Activated gamma-delta T cell treated with Interleukin-2 at 50 U/mL for 16 hours (primary cell): Measurements from ENCODE around the gene IRX5.

ENCODE experiments used
- DNase-seq: peaks from one replicate; pipeline ENCODE4 v3.0.0-alpha.2; 2020

The IRX5 gene

DNA sequence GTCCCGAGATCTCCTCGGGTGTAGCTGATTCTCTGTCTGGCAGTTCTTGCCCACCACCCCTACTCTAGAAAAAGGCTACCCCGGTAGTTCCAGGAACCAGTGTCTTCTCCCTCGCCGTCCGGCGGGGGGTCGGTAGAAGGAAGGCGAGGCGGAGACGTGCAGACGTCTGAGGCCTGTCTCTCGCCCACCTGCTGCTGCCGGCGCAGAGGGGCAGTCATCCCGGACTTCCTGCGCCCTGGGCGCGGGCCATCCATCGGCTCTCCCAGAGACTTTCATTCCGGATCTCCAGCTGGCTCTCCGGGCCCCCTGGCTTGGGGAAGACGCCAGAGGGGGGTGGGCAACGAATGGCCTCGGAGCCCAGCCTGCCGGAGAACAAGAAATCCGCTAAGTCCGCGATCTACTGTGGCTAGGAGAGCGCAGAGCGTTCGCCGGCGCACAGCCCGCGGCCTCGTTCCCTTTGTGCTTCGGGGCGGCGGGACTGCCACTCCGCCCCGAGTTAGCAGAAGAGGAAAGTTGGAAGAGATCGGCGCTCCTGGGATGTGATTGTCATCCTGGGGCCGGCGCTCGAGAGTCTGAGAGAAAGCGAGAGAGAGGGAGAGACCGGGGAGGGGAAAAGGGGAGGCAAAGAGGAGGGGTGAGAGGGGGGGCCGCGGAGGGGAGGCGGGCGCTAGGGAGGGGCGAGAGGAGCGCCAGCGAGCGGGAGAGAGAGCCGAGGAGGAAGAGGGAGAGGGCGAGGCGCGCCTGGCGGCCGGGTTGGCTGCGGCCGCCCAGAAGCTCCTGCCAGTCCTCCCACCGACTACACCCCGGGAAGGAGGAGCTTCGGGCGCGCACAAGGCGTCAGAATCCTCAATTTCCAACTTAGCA is at the start of gene IRX5:
IRX5 (plus strand) TSS at position 861 of the 864 bp plus-strand sequence. CDS start 334 bp downstream, outside the sequence.
- no peak for DNase-seq

DNA sequence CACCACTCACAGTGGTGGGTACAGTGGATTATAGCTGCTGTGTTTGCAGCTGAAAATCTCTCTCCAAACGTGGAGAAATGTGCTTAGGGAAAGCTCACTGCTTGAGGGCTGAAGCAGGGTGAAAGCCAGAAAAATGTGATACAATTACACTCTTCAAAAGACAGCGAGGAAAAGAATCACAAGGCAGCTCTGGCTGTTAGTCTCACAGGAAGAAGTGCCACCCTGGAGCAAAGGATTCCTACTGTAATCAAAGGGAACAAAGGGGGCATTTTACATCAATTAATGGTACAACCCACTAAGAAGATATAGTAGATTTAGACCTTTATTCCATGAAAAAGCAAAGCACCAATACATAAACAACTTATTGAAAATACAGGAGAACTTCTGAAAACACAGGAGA is 48.1 kb upstream of the IRX5 start:
- DNase-seq: no peak

DNA sequence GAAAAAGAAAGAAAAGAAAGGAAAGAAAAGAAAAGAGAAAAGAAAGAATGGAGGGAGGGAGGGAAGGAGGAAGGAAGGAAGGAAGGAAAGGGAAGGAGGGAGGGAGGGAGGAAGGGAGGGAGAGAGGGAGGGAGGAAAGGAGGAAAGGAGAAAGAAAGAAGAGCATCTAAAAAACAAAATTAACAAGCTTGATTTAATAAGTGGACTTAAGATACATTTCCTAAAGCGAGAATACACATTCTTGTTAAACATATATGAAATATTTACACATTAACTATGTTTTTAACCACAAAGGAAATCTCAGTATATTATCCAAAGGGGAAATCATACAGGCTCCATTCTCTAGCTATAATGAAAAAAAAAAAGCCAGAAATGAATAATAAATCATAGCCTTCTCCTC is 47.3 kb upstream of the IRX5 start:
- no peak for DNase-seq

DNA sequence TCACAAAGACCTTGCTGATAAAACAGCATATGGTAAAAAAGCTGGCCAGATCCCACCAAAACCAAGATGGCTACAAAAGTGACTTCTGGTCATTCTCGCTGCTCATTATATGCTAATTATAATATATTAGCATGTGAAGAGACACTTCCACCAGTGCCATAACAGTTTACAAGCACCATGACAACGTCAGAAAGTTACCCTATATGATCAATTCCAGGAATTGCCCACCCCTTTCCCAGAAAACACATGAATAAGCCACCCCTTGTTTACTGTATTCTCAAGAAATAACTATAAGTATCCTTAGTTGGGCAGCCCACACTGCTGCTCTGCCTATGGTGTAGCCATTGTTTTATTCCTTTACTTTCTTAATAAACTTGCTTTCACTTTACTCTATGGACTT is 44.6 kb upstream of the IRX5 start:
- DNase-seq: no peak

DNA sequence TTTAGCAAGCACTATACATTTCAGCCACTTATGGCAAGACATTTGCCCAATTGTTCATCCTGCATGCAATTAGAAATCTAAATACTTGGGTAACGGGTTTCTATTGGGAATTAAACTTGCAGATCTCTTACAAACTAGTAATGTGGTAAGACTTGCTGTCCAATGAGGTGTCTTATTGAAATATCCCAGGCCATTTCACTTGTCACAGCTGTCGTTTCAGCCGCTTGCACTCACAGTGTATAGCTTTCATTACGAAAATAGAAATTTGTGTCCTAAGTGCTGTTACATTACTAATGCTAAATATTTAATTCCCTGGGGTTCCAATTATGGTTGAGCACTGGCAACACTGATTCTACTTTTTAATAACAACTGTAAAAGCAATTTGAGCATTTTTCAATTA is 40.3 kb upstream of the IRX5 start:
- DNase-seq: no peak

DNA sequence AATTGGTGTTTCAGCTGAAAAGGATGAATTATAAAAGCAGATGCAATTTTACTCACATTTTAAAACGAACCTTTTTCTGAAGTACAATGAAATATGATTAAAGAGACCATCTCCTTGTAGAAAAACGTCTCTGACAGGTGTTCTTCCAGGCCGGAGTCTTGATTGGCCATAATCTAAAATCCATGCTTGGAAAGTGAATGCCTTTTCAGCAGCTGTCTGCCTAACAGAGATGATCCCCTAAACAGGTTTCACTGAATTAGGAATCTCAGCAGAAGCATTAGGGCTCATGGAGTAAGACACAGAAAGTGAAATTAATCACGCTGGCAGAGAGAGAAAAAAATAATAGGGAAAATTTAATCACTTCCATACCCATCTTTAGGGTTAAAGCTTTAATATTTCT is 39.3 kb upstream of the IRX5 start:
- no peak for DNase-seq

DNA sequence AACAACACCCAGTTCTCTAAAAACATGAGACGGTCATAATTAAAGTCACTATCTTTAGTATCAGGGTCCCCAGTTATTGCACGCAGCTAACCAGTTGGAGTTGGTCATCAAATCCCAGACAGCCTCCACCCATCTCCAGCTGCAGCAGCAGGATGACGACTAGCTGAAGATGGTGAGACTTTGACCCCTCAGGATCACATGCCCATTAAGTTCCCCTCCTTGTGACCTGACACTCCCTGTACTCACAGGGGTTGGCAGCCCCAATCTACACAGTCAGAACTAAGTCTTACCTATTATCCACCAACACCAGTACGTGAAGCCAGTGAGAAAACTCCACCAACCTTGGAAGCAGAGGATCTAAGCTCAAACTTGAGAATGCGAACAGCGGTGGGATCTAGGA is 37.7 kb upstream of the IRX5 start:
- DNase-seq: no peak

DNA sequence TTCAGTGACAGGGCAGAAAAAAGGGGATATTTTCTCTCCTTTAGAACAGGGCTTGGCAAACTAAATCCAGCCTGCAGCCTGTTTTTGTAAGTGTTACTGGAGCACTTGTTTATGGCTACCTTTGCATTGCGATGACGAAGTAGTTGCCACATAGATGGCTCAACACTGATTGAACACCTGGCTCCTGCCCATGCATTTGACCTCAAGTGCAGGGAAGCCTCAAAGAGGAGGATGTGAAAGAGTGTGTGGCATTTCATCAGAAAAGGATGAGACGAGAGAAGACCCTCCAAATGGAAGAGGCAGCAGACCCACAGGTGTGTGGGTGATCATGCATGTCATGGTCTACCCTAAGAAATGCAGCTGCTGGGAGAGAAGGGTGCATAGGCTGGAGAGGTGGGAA is 32.7 kb upstream of the IRX5 start:
- no peak for DNase-seq

DNA sequence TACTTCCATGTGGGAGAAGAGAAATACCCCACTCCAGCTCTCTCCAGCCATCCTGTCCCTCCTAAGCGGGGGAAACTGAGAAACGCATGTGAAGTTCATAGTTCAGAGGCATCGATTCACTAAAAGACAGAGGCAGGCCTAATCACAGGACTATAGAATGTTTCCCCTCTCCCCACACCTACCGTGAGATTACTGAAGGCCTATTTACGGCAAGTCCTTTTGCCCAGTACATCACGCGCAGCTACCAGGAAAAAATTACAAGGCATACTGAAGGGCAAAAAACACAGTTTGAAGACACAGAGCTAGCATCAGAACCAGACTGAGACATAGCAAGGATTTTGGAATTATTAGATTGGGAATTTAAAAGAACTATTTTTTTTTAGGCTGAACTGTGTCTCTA is 29.1 kb upstream of the IRX5 start:
- DNase-seq: no peak

DNA sequence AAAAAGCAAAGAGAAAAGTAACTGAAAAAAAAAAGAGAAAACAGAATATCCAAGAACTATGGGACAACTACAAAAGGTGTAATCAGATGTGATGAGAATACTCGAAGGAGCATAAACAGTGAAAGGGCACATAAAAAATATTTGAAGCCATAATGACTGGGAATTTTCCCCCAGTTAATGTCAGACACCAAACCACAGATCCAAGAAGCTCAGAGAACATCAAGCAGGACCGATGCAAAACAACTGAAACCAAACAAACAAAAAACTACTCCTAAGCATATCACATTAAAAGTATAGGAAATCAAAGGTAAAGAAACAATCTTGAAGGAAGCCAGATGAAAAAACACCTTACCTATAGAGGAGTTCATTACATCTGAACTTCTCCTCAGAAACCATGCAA is 27.6 kb upstream of the IRX5 start:
- no peak for DNase-seq

DNA sequence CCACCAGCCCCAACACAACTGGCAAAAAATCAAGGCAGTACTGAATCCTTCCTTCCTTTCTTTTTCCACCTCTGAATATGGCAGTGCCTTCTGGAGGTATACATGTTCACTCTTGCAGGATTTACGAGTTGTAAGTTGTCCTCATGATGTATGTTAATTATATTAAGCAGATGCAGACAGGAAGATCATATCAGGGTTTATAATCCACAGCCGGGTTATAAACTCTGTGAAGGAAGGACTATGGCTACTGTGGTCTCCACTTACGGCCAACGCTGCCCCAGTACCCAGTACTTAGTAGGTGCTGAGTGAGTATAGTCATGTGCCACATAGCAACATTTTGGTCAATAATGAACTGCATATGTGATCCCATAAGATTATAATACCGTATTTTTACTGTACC is 19.6 kb upstream of the IRX5 start:
- no peak for DNase-seq

DNA sequence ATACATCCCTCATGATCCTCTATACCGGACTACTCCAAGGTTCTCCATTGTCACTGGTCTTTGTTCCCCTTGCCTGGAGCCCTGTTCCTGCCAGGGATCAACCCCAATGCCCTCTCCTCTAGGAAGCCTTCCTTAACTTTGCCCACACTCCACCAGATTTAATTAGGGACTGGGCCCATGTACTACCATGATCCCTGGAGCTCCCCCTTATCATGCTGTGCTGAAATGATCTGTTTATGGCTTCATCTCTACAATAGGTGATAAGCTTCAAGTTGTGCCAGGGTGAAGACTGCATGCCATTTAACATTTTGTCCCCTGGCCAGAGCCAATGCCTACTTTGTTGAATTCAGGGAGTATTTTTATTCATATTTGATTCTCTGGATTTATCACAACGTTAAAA is 17.9 kb upstream of the IRX5 start:
- no peak for DNase-seq

DNA sequence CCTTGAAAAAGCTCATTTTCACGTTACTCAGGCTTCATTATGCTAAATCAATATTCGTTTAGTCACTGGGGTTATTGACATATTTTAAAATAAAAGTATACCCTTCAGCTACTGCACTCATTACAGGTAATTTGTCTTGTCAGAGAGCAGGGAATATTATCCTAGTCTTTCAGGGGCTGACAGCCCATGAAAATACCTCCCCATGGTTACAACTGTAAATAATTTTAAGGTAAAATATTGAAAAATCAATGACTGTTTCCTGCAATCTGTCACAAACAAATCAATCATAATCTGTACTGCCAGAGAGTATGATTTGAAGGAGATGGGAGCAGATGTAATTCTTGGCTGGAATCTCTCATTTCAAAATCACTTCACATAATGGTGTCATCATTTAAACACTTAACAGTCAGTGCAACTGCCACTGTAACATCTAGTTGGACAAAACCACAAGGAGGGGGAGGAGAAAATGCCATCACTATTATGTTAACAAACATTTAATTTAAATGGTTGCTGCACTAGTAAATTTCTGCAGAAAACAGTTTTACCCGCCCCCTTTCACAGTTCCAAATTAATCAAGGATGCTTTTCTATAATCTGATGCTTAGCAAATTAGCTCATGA is 9.3 kb upstream of the IRX5 start:
- DNase-seq: no peak

DNA sequence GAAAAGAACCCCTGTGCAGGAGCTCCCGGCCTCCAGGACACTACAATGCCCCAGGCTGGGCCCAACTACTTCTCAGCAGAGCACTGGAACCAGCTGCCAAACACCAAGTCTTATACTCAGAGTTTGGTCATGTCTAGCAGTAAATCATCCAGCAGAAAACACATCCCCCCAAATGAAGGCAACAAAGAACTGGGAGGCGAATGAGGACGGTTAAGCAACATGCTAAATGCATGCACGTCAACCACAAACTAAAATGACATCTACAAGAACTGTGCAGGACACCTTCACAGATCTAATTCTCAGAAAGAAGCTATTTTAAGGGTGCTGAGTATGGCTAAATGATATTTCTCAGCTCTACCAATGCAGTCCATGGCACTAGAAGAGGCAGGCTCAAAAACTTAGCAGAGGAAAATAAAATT is 7.6 kb upstream of the IRX5 start:
- DNase-seq: no peak

DNA sequence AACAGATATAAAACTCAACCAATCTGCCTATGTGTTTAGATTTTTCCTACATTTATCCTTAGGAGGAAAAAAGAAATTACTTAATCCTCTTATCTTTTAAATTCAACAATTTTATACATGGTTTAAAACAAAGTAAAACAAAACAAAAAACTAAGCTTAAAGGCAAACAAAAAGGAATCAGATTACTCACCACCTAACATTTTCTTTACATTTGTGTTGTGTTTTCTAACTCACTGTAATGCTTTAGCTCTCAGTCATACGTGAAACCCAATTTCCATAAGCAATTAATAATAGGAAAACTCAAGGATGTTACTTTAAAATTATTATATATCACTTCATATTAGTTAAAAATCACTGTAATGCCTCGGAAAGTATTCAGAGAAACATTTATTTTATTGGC is 6.7 kb upstream of the IRX5 start:
- no peak for DNase-seq

DNA sequence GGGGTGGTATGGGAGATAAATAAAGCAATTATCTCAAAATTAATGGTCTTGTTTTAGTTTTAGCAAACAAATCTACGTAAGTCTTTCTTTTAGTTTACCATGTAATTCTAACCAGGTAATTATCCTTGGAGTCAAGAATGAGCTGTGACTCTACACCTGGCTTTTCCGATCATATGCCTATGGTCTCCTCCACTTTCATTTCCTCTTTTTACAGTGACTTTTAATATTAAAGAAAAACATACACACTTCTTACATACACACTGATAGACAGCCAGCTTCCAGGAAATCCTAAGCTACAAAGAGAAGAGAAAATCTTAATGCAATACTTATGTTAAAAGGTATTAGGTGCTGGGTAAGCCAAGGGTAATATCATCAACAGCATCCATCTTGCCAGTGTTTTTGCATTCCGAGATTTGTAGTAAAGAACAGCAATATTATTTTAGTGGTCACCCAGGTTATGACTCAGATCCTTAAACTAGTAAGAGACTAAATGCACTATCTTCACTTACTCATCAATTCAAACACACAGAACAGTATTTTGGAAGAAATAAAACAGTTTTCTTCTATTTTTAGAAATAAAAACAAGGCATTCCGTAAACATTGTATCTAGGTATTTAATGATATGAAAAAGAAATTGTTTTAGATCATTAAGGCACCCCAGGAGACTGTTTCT is 4.4 kb upstream of the IRX5 start:
- no peak for DNase-seq

DNA sequence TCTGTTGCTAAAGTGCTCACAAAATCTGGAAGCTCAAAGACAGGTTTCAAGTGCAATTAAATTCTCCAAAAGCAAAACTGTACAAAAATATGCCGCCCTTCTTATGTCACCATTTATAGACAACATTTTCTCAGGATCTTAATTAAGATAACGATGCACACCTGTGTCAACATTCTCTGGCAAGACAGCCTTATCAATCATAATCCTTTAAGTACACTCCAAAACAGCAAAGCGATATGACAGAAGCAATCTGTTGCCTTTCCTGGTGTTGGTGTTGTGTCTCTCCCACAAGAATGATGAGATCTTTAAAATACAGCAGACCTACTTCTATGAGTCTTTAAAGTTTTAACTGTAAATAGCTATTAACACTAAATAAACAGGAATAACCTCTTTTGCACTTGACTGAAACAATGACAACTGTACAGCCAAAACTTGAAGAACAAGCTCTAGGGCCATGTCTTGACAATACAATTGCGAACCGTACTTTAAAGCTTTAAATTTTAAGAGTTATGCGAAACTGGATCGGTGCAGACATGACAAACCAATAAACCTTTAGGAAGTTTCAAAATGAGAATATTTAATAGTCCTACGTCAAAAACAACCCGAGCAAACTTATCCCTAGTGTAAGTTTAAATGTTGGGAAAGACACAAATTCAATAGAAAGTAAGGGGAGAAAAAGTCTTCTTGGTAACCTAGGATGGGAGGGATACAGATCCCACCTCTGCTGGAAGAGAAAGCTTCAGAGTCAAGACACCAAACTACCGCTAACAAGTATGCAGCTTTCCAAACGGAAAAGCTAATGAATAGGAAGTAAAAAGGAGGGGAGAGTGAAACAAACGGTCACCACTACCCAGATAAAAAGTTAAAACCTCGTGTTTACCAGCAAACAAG is 3.3 kb upstream of the IRX5 start:
- DNase-seq: no peak

DNA sequence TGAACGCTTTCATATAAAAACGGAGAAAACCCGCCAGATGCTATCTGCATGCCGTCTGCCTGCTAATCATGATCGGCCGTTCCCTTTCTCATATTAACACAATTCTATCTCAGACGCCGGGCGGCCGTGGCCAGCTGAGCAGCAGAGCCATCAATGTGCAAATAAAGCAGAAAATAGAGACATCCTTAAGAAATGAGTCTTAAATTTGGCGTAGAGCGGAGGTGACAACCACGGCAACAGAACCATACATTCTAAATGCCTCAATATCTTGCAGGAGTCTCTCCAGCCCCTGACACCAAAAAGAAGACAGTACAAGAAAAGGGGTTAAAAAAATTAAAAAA is 2.7 kb upstream of the IRX5 start:
- no peak for DNase-seq

DNA sequence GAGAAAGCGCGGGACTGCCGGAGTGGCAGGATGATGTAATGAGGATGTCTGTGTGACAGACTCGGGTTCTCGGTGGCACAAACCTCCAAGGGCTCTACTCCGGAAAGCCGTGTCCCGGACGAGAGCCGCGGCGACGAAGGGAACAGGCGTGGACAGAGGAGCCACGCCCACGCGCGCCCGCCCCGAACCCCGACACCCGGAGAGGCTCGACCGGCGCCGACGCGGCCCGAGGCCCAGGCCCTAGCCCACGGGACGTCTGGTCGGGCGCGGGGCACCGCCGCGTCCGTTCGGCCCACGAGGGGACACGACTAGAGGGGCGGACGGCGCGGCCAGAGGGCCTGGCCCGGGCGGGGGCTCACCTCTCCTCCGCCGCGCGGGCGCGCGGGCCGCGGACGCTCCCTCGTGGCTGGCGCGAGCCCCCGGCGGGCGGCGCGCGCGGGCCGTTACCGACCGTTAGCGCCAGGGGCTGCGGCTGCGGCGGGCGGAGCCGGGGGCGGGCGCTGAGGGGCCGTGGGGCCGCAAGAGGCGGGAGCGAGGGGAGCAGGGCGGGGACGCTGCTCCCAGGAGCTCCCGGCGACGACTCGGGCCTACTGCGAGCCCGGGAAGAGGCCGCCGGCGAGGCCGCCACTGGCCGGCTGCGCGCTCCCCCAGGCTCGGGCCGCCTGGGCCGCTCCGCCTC is 2.1 kb upstream of the IRX5 start:
- no peak for DNase-seq

DNA sequence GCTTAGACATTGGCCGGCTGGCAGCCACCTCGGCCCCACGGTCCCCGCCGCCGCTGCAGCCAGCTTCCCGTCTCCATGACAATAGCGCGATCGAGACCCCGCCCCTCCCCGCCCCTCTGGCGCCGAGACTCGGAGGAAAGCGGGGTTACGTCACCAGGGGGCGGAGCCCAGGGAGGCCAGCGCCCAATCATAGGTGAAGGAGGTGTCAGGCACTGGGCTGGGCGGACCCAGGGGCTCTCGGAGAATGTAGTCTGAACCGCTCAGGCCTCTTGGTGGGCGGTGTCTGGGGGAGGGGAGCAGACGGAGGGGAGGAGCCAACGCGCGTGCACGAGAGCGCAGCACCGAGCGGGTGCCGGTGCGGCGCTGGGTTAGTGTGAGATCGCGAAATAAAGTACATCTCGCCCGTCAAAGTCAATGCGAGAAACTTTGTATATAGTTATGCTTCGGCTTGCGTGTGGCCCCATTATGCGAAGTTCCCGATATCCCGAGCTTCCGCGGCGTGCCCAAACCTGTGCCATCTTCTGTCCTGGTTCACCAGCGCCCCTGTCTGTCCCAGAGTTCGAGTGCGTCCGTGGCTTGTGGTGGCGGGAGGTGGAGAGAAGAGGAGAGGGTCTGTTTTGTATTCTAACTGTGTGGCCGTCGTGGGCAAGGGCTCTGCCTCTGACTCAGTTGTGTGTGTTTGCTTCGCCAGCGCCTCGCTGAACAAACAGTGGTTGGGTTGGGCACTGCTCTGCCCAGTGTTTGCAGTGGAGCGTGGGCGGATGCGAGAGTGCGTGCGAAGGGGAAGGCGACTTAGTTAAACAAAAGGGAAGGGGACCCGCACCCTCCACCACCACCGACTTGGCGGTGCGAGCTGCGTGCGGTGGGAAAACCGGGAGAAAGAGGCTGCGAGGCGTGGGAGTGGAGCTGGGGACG is 1.3 kb upstream of the IRX5 start:
- peak; percentile 91 for DNase-seq

DNA sequence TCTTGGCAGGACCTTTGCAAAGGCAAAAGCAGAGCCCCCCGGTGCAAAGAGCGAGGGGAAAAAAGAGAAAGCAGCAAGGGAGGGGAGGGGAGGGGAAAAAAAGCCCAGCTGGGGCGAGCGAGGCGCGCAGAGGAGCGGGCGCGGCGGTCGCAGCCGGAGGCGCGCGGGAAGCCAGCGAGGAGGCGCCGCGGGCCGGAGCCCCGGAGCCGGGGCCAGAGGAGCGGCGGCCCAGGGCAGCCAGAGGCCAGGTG is 129 bp downstream of the IRX5 start:
- DNase-seq: no peak
